Stimulated activated CD4-positive, alpha-beta T cell treated with anti-CD3 and anti-CD28 coated beads, Interleukin-4, amount 100 ng/mL, for 24 hours (primary cell): ENCODE results near the gene BTBD16.

Source experiments
- DNase-seq: peaks from one replicate; pipeline ENCODE4 v3.0.0-alpha.2; 2020

Gene BTBD16

DNA sequence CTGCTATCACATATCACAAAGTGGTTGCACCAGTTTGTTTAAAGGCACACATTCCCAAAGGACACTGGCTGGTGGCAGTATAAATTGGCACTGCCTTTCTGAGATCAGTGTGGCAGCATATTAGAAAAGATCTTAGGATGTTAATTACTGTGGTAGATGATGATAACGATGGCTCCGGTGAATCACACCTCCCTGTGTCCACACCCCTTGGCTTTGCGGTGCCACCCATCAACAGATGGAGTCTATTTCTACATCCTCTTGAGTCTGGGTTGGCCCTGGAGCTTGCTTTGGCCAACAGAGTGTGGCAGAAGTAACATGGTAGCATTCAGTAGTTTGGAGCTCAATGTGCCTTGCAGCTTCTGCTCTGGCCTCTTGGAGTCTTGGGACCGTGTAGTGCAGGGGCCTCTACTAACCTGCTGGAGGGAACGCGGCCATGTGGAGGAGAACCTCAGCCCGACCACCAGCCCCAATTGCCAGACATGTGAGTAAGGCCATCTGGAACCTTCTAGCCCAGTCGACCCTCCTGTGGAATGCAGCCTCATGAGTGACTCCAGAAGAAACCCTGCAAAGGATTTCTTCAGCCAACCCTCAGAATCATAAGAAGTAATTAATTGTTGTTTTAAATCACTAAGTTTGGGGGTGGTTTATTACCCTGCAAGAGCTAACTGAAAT lies 76.2 kb downstream of the BTBD16 start:
- DNase-seq: no peak

DNA sequence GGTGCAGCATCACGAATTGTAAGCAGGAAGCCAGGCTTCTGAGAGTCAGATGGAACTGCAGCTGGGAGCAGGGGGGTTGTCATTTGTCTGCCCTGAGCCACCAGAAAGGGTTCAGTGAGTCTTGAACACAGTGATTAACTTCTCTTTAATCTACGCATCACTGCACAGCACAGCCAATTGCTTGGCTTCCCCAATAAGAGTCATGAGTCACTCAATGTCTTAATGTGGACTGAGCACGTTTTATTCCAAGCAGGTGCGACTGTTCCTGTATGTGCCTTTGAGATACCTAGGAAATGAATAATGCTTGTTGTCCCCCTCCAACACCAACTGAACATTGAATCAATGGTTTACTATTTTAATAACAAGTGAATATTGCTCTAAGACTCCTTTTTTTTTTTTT lies 77.4 kb downstream of the BTBD16 start:
- DNase-seq: no peak

DNA sequence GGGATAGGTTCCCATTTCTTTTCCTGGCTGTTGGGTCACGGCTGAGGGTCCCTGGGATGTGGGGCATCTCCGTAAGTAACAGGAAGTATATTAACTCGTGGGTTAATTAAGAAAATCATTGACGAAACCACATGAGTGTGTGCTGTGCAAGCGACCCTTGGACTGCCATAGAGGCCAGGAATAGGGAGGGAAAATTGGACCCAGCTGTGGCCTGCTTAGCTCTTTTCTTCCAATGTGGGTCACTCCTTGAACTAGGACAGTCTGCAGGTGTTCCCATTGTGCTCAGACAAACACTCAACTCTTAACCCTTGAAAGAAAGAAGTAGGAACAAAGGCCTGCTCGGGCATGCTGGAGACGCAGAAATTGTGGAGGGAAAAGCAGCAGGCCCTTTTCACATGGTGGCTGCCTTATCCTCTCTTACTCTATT lies 77.9 kb downstream of the BTBD16 start:
- DNase-seq: no peak

DNA sequence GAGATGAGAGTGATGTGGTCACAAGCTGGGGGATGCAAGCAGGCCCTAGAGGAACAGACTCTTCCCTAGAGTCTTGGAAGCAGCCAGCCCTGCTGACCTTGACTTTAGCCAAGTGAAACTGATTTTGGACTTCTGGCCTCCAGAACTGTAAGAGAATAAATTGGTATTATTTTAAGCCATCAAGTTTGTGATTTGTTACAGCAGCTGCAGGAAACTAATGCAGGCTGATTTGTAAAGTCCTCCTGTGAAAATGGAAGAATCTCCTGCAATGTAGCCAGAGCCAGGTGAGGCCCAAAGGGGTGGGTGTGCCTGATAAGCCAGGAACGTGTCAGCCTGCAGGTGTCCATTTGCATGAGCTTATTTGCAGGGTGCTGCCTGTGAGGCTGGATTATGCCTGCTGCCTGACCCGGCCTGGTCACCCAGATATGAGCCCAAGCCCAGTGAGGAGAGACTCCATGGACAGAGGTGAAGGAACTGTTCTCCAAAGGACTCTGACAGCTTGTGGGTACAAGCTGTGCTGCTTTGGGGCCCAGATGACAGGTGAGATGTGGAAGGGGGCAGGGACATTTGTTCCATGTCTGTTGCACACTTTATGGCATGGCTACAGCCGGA lies 78.8 kb downstream of the BTBD16 start:
- DNase-seq: no peak

DNA sequence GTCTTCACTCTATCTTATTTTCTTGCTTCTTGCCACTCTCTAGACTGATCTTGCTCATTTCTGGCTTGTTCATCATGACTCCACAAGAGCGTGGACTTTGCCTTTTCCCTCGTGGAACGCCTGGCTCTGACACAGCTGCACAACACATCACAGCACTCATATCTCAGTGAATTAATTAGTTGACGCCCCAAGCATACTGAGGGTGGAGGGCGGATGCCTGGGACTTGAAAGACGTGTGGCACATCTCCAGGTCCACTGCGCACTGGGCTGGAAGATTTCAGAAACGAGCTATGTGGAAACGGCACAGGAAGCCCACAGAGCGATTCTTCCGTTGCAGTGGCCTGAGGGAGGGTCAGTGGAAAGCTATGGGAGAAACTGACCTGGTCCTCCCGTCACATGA lies 79.8 kb downstream of the BTBD16 start:
- DNase-seq: no peak

DNA sequence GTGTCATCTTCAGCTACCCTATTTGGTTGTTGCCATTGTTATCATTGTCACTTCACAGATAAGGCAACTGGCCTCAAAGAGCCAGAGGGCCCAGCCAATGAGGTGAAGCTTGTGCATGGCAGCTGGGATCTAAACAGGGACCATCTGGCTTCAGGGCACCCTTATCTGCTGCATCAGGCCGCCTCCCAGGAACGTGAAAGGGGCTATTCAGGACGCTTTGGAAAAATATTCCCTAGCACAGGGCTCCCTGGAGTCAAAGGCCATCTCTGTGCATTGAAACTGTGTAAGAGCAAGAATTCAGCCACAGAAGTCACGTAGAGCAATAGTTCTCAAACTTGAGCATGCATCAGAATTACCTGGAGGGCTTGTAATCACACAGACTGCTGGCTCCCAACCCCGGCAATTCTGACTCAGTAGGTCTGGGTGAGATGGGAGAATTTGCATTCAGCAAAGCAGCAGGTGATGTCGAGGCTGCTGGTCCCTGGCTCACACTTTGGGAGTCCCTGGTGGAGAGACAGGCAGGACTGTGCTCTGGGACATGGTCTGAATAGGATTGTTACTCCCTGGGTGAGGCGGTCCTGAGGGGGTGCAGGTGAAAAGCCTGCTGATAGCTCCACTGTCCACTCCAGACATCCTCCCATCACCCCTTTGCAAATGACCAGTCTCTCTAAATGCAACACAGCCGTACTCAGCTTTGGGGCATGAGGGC lies 81.9 kb downstream of the BTBD16 start:
- DNase-seq: no peak

DNA sequence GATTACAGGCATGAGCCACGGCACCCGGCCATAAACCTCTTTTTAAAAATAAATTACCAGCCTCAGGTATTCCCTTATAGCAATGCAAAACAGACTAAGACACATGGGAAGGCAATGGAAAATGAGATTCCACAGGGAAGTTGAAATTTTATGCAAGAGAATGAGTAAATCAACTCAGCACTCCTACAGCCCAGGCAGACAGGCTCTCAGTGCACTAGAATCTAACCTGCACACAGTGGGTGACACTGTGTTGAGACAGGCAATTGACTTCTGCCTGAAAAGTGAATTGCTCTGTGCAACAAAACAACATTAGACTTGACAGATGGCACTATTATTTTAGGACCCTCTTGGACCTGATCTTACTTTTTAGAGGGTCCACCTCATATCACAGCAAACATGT lies 83.3 kb downstream of the BTBD16 start:
- DNase-seq: no peak

DNA sequence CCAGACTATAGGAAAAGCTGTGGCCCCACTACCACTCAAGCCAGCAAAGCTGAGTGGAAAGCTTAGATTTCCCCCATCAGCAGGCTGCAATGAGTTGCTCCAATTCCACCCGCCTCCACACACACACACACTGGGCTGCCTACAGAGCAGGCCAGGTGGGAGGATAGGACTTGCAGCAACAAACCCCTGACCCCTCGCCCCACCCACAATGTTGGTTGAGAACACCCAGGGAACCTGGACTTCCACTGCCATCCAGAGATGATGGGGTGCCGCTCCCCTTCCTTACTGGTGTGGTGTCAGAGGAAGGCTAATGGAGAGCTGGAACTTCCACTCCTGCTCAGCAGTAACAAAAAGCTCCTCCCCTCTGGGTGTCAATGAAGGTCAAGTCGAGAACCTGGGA lies 86.6 kb downstream of the BTBD16 start:
- no peak for DNase-seq

DNA sequence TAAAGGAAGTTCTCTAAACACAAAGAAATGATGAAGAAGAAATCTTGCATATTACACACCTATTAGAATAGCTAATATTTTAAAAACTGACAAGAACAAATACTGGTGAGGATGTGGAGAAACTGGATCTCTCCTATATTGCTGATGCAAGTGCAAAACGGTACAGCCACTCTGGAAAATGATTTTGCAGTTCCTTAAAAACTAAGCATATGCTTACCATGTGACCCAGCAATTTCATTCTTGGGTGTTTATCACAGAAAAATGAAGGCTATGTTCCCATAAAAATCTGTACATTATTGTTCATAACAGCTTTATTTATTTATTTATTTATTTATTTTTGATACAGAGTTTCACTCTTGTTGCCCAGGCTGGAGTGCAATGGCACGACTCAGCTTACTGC lies 88.5 kb downstream of the BTBD16 start:
- no peak for DNase-seq

DNA sequence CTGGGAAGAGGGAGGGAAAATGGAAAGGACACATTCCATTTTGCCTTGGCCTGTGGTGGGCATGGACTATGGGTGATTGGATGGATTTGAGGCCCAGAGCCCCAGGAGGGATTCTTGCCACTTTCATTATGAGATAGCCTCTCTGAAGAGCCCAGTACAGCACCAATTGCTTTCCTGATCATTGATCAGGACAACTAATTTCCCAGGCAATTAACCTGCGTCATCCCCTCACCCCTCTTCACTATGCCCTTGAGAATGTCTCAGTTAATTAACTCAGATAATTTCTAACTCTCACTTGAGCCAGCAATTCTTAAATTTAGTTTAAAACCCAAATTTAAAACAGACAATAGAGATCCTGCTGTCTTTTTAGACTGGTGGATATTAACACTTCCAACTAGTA lies 90.0 kb downstream of the BTBD16 start:
- no peak for DNase-seq

DNA sequence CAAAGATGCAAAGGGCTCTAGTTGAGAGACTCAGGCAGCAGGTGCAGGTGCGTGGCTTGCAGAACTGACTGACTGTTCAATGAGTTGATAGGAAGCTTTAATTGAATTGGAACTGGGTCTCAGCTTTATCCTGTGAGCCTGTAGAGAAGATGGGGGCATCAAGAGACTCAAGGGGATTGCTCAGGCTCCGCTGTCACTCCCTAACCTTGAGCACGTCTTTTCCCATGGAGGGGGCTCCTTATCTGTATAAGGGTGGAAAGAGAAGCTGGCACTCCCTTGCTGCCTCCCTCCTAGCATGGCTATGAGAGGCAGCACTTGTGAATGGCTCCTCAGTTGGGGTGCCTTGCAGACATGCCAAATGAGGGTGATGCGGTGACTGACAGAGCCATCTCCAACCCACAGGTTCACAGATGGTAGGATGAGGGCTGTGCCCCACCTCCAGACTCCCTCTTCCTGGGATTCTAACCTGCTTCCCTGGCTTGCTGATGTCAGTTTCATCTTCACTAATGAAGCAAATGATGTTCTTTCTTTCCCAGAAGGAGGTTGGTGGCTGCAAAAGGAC lies 91.0 kb downstream of the BTBD16 start:
- no peak for DNase-seq

DNA sequence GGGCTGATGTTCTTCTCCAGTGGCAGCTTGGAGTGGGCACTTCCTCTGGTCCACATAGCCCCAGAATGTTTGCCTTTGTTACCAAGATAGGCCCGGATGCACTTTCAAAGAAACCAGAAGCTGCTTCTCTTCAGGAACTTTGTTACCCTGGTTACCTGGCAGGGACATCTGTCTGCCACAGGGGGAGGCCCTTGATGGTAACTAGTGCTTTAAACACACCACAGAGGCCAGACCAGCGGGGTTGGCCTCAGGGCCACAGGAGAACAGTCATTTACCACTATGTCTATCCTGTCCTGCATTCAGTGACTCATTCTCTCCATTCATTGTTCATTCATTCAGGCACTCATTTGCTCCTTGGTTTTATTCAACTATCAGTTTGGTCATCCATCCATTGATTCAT lies 91.5 kb downstream of the BTBD16 start:
- no peak for DNase-seq

DNA sequence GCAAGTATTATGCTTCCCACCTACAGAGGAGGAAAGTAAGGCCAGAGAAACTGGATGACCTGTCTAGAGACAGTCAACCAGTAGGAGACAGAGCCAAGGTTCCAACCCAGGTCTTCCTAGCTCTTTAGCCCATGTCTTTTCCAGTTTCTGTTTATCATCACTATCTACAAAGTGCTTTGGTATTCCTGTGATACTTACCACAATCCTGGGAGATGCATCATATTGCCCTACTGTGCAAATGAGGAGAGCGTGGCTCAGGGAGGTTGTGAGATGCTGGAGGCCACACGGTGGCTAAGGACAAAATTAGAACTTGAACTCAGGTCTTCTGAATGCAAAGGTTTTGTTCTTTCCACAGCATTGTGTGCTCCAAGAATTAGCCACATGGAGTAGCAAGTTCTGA lies 92.2 kb downstream of the BTBD16 start:
- no peak for DNase-seq

DNA sequence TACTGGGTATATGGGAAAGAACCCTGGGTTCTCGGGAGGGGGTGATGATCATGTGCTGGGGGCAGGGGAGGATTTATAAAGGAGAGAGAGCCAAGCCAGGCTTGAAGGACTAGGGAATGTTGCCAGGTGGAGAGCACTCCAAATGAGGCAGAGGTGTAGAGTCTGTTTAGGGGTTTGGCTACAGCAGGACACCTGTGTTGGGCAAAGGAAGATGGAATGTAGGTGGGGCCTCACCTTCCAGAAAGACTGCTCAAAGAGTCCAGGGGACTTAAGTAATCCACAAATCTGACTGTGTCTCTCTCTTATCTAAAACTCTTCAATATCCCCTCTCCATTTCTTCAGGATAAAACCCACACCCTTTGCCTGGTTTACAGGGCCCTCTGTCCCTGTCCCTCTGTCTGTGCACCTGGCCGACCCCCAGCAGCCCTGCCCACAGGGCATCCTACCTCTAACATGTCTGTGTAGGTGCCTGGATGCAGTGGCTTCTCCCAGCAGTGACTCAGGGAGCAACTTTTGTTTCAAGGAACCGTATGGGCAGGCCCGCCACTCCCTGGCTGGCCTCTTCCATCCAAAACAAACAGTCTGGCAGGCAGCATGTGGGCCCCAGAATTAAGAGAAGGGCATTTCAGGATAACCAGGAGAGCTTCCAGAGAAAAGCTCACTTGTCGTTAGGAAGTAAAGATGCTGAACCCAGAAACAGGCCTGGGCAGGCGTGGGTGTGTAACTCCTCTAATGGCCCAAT lies 92.8 kb downstream of the BTBD16 start:
- DNase-seq: no peak

DNA sequence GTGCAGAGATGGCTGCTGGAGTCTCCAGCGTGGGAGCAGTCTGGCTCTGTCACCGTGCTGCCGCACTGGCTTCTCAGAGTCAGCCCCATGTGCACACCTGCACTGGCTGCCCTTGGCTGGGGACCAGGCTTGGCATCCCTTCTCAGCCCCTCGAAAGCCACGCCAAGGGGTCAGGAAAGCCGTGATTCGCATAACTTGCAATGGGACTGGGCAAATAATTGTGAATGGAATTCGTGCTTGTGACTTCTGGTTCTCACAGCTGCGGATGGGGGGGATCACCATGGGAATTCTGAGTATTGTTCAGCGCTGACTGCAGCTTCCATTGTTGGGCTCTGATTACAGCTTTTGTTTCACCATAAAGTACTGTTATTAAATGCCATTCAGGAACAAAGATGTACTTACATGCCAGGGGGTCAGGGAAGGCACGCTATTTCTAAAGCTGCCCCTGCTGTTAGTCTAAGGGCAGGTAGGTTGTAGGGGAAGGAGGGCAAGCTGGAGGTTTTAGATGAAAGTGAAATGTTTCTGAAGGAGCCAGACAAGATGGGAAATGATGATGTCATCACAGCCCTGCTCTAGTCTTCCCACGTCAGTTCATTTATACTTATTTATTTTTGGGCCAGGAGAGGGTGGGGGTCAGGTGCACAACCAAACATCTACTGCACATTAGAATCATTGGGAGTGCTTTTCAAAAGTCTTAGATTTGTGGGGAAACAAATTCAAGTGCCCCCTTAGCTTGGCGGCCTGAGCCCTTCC lies 97.6 kb downstream of the BTBD16 start:
- no peak for DNase-seq

DNA sequence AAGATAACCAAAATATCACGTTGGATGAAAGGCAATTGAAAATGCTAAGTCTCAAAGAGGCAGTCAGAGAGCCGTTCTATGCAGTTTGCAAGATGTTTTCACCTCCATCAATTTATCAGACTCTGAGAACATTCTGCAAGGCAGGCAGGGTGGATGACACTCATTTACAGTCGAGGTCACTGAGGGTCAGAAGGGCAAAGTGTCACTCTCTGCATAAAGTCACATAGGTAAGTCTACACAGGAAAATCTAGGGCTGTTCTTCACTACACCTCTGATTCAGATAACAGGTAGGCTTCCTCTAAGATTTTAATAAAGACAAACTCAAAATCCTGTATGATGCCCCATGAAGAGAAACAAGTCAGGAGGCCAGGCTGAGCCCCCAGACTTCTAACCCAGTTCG lies 102.0 kb downstream of the BTBD16 start:
- DNase-seq: no peak

DNA sequence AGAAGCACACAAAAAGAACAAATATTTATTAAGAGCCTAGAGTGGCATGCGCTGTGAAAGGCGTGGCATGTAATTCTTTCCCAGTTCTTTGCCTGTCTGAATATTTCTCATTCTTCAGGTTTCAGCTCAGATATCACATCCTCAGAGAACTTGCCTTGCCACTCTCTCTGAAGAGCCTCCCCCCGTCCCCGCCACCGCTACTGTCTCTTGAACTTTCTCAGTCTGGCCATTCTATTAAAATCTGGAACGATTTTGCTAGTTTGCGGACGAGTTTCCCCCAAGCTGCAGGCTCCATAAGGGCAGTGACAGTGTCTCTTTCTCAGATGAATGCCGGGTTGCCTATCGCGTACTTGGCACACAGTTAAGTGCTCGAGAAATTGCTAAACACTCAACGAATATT lies 102.6 kb downstream of the BTBD16 start:
- no peak for DNase-seq

DNA sequence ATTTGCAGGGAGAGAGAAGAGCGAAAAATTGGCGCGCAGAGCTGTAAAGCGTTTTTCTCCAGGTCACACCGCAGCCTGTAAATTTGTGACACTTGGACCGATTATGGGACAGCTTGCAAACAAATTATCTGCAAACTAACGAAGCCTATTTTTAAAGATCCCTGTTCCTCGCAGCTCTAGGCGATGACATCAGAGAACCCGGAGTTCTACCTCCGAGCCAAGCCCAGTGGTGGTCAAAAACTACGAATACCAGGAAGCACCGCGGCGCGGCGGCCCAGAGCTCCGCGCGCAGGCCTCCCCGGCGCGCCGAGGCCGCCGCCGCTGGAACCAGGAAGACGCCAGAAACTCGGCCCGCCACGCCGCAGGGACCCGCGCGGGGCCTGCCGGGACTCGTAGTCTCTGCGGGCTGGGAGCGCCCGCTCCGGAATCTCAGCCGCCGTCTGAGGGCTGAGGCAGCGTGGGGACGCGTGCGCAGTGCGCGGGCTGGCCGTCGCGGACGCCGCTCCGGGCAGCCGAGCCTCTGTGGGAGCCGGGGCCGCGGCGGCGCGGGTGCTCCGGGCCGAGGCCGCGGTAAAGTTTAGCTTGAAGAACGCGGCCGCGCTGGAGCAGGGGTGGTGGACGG lies 103.3 kb downstream of the BTBD16 start, which contains the start of gene PLEKHA1:
Gene PLEKHA1, plus strand, starts transcription at position 472 of the 622 bp plus-strand sequence. CDS start 18,493 bp downstream, outside the sequence.
- DNase-seq: peak; percentile 92

DNA sequence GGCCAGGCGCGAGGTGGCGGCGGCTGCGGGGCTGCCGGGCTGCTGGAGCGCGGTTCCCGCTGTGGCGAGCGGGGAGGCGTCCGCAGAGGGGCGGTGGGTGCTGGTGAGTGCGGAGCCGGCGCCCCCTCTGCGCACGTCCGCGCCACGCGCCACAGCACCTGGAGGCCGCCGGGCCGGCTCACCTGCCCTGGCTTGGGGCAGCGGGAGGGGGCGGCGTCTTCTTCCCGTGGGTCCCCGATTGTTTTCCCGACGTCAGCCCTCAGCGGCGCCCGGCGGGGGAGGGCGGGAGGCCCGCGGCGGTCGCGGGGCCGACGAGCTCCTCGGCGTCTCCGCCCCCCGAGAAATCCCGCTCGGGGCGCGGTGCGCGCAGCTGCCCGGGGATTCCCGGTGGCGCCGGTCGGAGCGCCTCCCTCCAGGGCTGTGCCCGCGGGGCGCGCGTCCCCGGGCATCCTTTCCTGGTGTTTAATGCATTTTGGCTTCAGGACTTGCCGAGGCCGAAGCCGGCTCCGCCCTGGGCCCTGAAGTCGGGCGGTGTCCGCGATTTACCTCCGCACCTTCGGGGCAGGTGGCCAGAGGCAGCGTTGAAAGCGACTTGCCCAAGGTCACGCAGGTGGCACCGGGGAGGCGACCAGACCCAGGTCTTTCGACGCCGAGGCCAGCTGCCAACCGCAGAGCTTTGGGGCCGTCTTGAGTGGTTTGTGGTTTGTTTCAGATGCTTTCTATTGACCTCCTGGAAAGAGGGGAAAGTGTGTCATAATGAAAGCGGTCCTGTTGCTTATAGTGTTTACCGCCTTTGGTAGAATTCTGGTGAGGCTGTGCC lies 104.0 kb downstream of the BTBD16 start:
- DNase-seq: peak; percentile 68

DNA sequence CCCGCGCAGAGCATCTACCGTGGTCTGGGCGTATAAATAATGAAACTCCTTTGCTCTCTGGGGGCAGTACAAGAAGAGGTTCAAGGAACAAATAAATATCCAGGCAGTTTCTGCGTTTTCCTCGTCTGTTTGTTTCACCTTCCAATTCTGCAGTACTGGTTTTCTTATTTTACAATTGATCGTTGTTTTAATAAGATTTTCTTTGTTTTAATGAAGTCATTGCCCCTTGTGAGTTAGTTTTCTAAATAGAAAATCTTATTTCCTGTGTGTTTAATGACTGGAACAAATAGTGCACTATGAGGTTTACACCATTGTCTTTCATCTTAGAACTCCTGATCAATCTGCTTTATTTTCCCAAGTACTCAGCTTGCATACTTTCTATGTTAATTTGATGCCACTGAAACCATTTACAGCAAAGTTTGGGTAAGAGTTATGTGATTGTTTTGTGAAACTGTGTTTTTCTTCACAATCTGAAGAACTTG lies 104.6 kb downstream of the BTBD16 start:
- DNase-seq: no peak
